Neural crest cell (in vitro differentiated cells): ENCODE results near the gene LMNTD1. TPM values are rescaled to one million over a fixed set of nuclear protein-coding genes. Genes with fewer than 3 reads are reported as not detected.

ENCODE experiments used
- DNase-seq: peaks from one replicate; pipeline ENCODE4 v3.0.0; 2021; ENCODE audit warnings: low read depth, mixed read lengths, low spot score
- H3K27ac Mint-ChIP-seq: one replicate; pipeline ENCODE4 v1.8.0; 2021; ENCODE audit warnings: mild to moderate bottlenecking, mixed read lengths; ENCODE audit not compliant: unreplicated experiment
- H3K27me3 Mint-ChIP-seq: 2 replicates; pipeline ENCODE4 v1.8.0; 2021; ENCODE audit warnings: low read depth, mild to moderate bottlenecking, mixed read lengths
- H3K36me3 Mint-ChIP-seq: 2 replicates; pipeline ENCODE4 v1.8.0; 2021; ENCODE audit warnings: low read depth, mild to moderate bottlenecking, mixed read lengths
- H3K4me1 Mint-ChIP-seq: 2 replicates; pipeline ENCODE4 v1.8.0; 2021; ENCODE audit warnings: mixed read lengths
- H3K4me3 Mint-ChIP-seq: one replicate; pipeline ENCODE4 v1.8.0; 2021; ENCODE audit warnings: mild to moderate bottlenecking, mixed read lengths
- H3K9me3 Mint-ChIP-seq: 2 replicates; pipeline ENCODE4 v1.8.0; 2021; ENCODE audit warnings: mixed read lengths
- CTCF ChIP-seq: fragments of 200-600 bp; sonication (generic); conservative IDR thresholded peaks from 2 replicates; pipeline ENCODE4 v1.5.0; 2021; ENCODE audit warnings: antibody characterized with exemption, mild to moderate bottlenecking
- total RNA-seq: library from RNA; stranded (reverse); gene quantifications from 2 replicates; pipeline ENCODE4 v1.2.1, GENCODE V29; 2021

LMNTD1 gene
- total RNA-seq, 1 donor from 2014 or later, result not detected

GRCh38 chr12:25455696-25456095, 97.4 kb downstream of the LMNTD1 start:
- Mint-ChIP-seq H3K36me3 (no peaks in the 10 kb centered on the region), H3K27ac (no peak overlapping the region), H3K4me1 (no peaks in the 10 kb centered on the region), H3K27me3 (no peaks in the 10 kb centered on the region), H3K4me3 (no peak overlapping the region), H3K9me3 (peaks cover 6% of the 10 kb centered on the region)
- no peak for DNase-seq
- no peak for TF ChIP-seq CTCF

GRCh38 chr12:25449007-25449406, 104.1 kb downstream of the LMNTD1 start:
- H3K4me3 Mint-ChIP-seq, result no peak overlapping the region
- no peak for DNase-seq
- no peak overlapping the region for H3K27ac Mint-ChIP-seq
- peaks cover 5% of the 10 kb centered on the region for H3K9me3 Mint-ChIP-seq
- no peaks in the 10 kb centered on the region for H3K4me1 Mint-ChIP-seq
- H3K36me3 Mint-ChIP-seq, result no peaks in the 10 kb centered on the region
- no peaks in the 10 kb centered on the region for H3K27me3 Mint-ChIP-seq
- no peak for TF ChIP-seq CTCF

GRCh38 chr12:25447046-25447445, 106.0 kb downstream of the LMNTD1 start:
- H3K4me1 Mint-ChIP-seq, result no peaks in the 10 kb centered on the region
- H3K27ac Mint-ChIP-seq, result no peak overlapping the region
- H3K4me3 Mint-ChIP-seq, result no peak overlapping the region
- no peak for TF ChIP-seq CTCF
- peaks cover 5% of the 10 kb centered on the region for H3K9me3 Mint-ChIP-seq
- no peaks in the 10 kb centered on the region for H3K36me3 Mint-ChIP-seq
- DNase-seq, result no peak
- H3K27me3 Mint-ChIP-seq, result no peaks in the 10 kb centered on the region

GRCh38 chr12:25438638-25439037, 114.4 kb downstream of the LMNTD1 start:
- no peaks in the 10 kb centered on the region for H3K27me3 Mint-ChIP-seq
- no peak for DNase-seq
- no peak overlapping the region for H3K4me3 Mint-ChIP-seq
- H3K36me3 Mint-ChIP-seq, result no peaks in the 10 kb centered on the region
- H3K27ac Mint-ChIP-seq, result no peak overlapping the region
- no peak for TF ChIP-seq CTCF
- H3K4me1 Mint-ChIP-seq, result peaks cover 20% of the 10 kb centered on the region
- no peaks in the 10 kb centered on the region for H3K9me3 Mint-ChIP-seq

DNA sequence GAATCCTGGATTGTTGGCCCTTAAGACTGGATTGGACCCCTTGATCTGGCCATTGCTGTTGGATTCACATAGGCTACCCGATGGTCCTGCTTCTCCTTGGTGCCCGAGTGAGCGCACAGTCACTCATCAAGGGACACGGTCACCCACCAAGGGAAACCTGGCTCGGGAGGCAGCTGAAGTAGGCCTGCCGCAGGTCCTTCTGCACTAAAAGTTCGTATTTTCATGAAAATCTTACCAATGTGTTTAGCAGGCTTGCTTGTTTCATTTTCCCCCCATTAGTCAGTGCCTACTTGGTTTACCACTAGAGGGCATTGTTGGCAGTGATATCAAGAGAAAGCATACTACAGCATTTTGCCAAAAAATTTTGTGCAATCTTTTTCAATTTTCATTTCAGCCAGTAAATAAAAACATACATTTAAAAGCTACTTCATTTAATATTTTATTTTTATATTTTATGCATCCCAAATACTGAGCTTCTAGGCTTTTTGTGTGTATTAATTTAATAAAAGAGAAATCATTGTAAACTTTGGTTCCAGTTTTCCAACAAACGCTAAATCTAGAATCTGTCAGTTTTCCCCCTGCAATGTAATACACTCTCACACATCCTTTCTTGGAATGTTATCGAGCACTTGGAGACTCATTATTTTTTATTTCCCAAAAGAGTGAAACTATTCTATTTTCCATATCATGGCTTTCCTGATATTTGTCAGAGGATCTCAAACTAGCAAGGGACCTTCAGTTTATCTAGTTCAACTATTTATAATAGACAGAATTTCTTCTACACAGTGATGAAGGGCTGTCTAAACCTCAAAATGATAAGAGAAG, 116.7 kb downstream of the LMNTD1 start:
- no peaks in the 10 kb centered on the region for H3K36me3 Mint-ChIP-seq
- no peaks in the 10 kb centered on the region for H3K9me3 Mint-ChIP-seq
- peak; percentile 98 for TF ChIP-seq CTCF
- peak; percentile 25 for DNase-seq
- peak overlapping the region; percentile 3 for H3K27ac Mint-ChIP-seq
- H3K4me1 Mint-ChIP-seq, result peaks cover 20% of the 10 kb centered on the region
- no peaks in the 10 kb centered on the region for H3K27me3 Mint-ChIP-seq
- no peak overlapping the region for H3K4me3 Mint-ChIP-seq
